GM10266 (cell line): Measurements from ENCODE around the gene ADGB.

Experiments
- DNase-seq: peaks from one replicate; pipeline ENCODE4 v3.0.0; 2012; ENCODE audit errors: extremely low spot score
- TF ChIP-seq, protein P1 (sequence below): IDR thresholded peaks from 2 replicates; pipeline ENCODE4 v1.5.1; 2012; ENCODE audit warnings: mild to moderate bottlenecking, low read depth; ENCODE audit not compliant: control insufficient read depth, insufficient read depth; ENCODE audit errors: missing control alignments

Gene ADGB

DNA sequence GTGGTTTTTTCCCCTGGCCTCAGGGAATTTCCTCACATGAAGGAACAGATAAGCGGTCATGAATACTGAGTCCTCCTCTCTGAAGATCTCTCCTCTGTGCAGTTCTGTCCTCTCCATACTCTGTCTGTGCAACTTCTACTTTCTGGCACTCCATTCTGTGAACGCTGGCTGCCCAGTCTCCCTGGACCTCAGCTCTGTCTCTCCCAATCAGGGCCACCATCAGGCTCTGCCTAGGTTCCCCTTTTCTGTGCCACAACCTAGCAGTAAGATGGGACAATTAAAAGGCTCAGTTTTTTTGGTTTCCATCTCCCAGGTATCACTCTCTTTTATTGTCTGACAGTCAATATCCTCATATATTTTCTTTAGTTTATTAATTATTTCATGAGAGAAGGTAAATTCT, 4.8 kb upstream of the ADGB start:
- TF ChIP-seq, protein P1, sequence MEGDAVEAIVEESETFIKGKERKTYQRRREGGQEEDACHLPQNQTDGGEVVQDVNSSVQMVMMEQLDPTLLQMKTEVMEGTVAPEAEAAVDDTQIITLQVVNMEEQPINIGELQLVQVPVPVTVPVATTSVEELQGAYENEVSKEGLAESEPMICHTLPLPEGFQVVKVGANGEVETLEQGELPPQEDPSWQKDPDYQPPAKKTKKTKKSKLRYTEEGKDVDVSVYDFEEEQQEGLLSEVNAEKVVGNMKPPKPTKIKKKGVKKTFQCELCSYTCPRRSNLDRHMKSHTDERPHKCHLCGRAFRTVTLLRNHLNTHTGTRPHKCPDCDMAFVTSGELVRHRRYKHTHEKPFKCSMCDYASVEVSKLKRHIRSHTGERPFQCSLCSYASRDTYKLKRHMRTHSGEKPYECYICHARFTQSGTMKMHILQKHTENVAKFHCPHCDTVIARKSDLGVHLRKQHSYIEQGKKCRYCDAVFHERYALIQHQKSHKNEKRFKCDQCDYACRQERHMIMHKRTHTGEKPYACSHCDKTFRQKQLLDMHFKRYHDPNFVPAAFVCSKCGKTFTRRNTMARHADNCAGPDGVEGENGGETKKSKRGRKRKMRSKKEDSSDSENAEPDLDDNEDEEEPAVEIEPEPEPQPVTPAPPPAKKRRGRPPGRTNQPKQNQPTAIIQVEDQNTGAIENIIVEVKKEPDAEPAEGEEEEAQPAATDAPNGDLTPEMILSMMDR, result no peak
- DNase-seq, result no peak

DNA sequence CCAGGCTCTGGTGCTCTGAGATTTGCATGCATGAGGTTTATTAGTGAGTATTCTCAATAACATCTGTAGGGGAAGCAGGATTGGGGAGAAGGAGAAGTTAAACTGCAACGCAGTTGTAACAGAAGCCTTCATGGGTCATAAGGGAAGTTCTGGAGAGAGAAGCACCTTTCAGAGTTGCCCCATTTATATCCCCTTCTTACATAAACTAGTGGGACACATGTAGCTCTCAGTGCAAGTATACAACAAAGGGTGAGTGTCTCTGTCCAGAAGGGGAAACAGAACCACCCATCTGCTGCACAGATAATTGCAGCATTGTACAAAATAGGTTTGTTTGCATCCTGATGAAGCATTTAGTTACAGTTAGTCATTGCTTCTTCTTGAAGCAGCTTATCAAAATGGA, 4.3 kb upstream of the ADGB start:
- TF ChIP-seq, protein P1, result no peak
- DNase-seq, result no peak

DNA sequence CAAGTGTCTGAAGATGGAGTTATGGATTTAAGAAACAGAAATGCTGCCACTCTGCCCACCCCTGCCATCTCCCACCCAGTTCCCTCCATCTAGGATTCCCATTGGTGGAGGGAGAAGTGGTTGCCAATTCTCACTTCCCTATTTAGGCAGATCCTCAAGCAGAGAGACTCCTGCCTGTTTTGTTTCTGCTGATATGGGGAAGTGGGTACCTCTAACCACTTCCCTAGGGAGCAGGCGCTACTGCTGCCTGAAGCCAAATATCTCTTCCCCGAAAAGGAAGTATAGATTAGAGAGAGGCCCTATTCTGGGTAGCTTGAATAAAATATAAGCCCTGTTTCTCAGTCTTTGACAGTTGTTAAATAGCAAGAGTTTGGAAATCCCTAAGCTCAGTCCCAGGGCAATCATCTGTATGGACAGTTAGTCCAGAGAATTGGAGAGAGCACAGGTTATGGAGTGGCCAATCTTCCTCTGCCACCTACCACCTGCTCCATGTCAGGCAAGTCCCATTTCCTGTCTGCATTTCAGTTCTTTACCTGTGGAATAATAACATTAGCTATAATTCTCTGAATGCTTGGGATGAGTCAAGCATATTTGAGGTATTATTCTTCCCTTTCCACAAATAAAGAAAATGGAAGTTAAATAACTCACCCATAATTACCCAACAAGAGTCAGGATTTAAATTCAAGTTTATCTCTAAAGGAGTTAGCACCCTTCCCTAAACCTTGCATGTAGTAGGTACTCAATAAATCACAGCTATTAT, 2.6 kb upstream of the ADGB start:
- TF ChIP-seq, protein P1, result no peak
- no peak for DNase-seq

DNA sequence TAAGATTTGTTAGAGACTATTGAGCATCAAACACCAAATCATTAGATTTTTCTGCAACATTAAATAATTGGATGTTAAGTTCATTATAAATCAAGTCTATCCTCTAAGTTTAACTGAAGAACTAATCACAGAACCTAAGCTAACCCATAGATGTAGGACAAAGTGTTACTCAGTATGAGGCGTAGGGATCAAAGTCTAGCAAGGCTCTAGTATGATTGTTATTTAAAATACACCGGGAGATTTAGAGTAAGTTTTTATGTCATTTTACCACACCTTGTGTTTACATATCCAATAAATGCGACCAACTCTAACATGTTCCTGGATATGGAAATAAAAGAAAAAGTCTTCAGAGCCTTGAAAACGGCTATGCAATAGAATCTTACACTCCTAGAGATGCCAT, 2.6 kb downstream of the ADGB start:
- no peak for DNase-seq
- TF ChIP-seq, protein P1, result no peak

DNA sequence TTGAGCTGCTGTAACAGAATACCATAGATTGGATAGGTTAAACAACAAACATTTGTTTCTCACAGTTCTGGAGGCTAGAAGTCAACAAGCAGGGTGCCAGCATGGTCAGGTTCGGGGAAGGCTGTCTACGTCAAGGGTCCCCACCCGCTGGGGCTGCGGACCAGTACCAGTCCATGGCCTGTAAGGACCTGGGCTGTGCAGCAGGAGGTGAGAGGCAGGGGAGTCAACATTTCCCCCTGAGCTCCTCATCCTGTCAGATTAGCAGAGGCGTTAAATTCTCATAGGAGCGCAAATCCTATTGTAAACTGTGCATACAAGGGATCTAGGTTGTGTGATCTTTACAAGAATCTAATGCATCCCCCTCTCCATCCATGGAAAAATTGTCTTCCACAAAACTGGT, 3.8 kb downstream of the ADGB start:
- TF ChIP-seq, protein P1, result no peak
- DNase-seq, result no peak

DNA sequence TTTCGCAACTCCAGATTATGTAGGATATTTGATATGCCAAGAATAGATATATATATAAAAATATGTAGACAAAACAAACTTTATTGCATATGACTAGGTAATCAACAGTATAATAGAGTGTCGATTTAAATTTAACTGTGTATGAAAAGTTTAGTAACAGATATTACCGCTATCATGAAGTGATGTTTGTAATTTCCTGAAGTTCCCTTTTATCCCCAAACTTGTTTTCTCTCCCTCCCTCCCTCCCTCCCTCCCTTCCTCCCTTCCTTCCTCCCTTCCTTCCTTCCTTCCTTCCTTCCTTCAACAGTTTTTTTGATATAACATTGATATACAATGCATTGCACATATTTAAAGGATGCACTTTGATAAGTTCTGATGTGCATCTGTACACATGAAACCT, 15.2 kb downstream of the ADGB start:
- DNase-seq, result no peak
- TF ChIP-seq, protein P1, result no peak

DNA sequence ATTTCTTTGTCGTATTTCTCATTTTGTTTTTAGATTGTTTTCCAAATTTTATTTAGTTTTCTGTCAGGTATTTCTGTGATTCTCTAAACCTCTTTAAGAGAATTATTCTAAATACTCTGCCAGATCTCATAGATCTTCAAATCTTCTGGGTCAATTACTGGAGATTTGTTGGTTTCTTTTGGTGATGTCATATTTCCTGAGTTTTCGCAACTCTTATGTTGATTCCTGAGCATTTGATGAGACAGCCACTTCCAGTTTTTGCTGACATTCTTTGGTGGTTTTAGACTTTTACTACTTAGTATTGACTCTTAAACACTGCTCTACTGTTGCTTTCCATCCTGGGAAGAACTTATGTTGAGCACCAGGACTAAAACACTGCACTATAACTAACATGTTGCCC, 21.9 kb downstream of the ADGB start:
- DNase-seq, result no peak
- TF ChIP-seq, protein P1, result no peak
